ENCODE data around the gene PLCB3.
"Not testable (repeated sequence)": the region's sequence is repeated elsewhere in the genome, so short reads cannot be mapped to it uniquely, and the experiment has no call there.

The PLCB3 gene

DNA sequence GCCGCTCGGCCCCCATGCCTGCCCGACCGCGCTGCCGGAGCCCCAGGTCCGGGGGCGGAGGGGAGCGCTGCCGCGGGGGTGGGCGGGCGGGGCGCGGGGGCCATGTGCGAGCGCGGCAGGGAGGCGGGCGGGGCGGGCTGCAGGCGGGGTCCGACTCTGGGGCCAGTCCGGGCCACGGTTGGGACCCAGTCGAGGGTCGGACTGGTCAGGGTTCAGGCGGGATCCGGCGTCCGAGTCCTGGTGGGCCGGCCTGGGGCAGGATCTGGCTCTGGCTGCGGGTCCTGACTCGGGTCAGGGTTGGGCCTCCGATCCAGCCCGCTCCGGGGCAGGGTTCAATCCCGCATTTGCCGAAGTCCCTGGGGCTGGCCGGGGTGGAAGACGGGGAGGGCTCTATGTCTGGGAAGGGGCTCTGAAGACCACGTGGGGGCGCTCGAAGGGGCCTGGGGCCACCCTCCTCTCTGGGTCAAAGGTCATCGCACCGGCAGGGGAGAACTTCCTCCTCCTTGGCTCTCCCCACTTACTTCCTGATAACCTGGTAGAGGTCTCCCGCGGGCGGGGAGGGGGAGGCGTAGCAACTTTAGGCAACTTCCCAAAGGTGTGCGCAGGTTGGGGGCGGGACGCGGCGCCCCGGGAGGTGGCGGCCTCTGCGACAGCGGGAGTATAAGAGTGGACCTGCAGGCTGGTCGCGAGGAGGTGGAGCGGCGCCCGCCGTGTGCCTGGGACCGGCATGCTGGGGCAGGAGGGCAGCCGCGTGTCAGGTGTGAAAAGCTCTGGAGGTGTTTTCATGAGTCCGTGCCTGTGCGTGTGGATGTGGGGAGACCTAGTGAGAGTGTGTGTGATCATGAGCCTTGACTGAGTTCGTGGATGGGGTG, 54.6 kb downstream of the PLCB3 start:
- peak; percentile 69 for DNase-seq (ENCODE audit: low spot score)
- peak; percentile 30 for TF ChIP-seq CTCF (IDR thresholded peaks at IDR 0.05; ENCODE audit: extremely low read depth, missing control alignments)

- DNase-seq (ENCODE audit: low spot score): no peak
- no peak for TF ChIP-seq CTCF (IDR thresholded peaks at IDR 0.05; ENCODE audit: extremely low read depth, missing control alignments)
These were observed 55.2 kb downstream of the PLCB3 start for GRCh38 chr11:64306563-64306875.

- TF ChIP-seq CTCF (IDR thresholded peaks at IDR 0.05; ENCODE audit: extremely low read depth, missing control alignments): no peak
- no peak for DNase-seq (ENCODE audit: low spot score)
These were observed 55.7 kb downstream of the PLCB3 start for GRCh38 chr11:64306876-64307622.

GRCh38 chr11:64307795-64308194, 56.5 kb downstream of the PLCB3 start:
- DNase-seq (ENCODE audit: low spot score): not testable (repeated sequence)

- DNase-seq (ENCODE audit: low spot score): no peak
- TF ChIP-seq CTCF (IDR thresholded peaks at IDR 0.05; ENCODE audit: extremely low read depth, missing control alignments): no peak
These were observed 61.6 kb downstream of the PLCB3 start for GRCh38 chr11:64312947-64313346.

- TF ChIP-seq CTCF (IDR thresholded peaks at IDR 0.05; ENCODE audit: extremely low read depth, missing control alignments): no peak
- no peak for DNase-seq (ENCODE audit: low spot score)
These were observed 62.3 kb downstream of the PLCB3 start for GRCh38 chr11:64313491-64314145.

- no peak for DNase-seq (ENCODE audit: low spot score)
- no peak for TF ChIP-seq CTCF (IDR thresholded peaks at IDR 0.05; ENCODE audit: extremely low read depth, missing control alignments)
These were observed 62.9 kb downstream of the PLCB3 start for GRCh38 chr11:64314146-64314804.

Measured in GM20000 (cell line).